HCT116 (cell line): ENCODE results near the gene CALHM3. TPM values are rescaled to one million over a fixed set of nuclear protein-coding genes. Genes with fewer than 3 reads are reported as not detected.
A peak's percentile ranks its signal among the peaks of the same experiment; 100 is the strongest.

Experiments
- ATAC-seq: fragments of 200-7000 bp; cut with Tn5 transposase; 2 replicates; pipeline ENCODE4 v1.9.1; 2020; ENCODE audit warnings: mild to moderate bottlenecking, moderate library complexity
- BruUV-seq: library from RNA; stranded (reverse); fragments of 400-500 nt; replicated peaks from 2 replicates; lab custom pipeline; 2021; lab: Mats Ljungman, UMichigan
- CTCF ChIA-PET: fragments of 300-600 bp; sonication (Branson Sonifier 250); formaldehyde crosslinking; loops from one replicate; lab custom pipeline; 2021; ENCODE audit warnings: antibody characterized with exemption; lab: Charles Lee
- POLR2A ChIA-PET: fragments of 300-600, 350-600 bp; sonication (Branson Sonifier 250); formaldehyde crosslinking; loops from one replicate; lab custom pipeline; 2021; ENCODE audit warnings: antibody characterized with exemption; lab: Charles Lee
- RAD21 ChIA-PET, 2 experiments: fragments of 300-600 bp; sonication (Branson Sonifier 250); formaldehyde crosslinking; loops; one replicate each; lab custom pipeline; 2023; ENCODE audit warnings: low total read pairs in 2 of 2; ENCODE audit not compliant: uncharacterized antibody in 2 of 2, unreplicated experiment in 2 of 2, low non-redundant PET in 1 of 2; lab: Charles Lee
- DNase-seq: peaks from one replicate; pipeline ENCODE4 v3.0.0-alpha.2; 2010; ENCODE audit warnings: low read depth, low spot score
- H2AFZ ChIP-seq: fragments of 200-600 bp; shearing (Covaris generic), sonication (generic); 2 replicates; pipeline ENCODE4 v1.6.1; 2017; ENCODE audit warnings: low read depth, mixed run types, mixed read lengths, antibody characterized with exemption, low read length; ENCODE audit not compliant: poor library complexity, severe bottlenecking
- H3K27ac ChIP-seq: 2 replicates; pipeline ENCODE4 v1.5.1; 2012; ENCODE audit warnings: low read depth, low read length
- H3K27me3 ChIP-seq: fragments of 200-600 bp; sonication (generic); 2 replicates; pipeline ENCODE4 v1.6.1; 2016; ENCODE audit warnings: mixed run types, low read length, mixed read lengths; ENCODE audit not compliant: insufficient read depth
- H3K36me3 ChIP-seq, 2 experiments: fragments of 200-500 bp in 1 of 2; fragments of 200-600 bp in 1 of 2; sonication (Bioruptor generic) in 1 of 2; sonication (generic) in 1 of 2; 2 replicates each; pipeline versions ENCODE4 v1.5.1 to v1.6.1; 2014 to 2016; ENCODE audit warnings: low read length in 2 of 2, inconsistent platforms in 1 of 2, mixed read lengths in 1 of 2, mixed run types in 1 of 2; ENCODE audit not compliant: insufficient read depth in 2 of 2, control insufficient read depth in 1 of 2
- H3K4me1 ChIP-seq, 2 experiments: fragments of 200-600 bp in 1 of 2; sonication (generic) in 1 of 2; 2 replicates each; pipeline versions ENCODE4 v1.5.1 to v1.6.1; 2012 to 2017; ENCODE audit warnings: low read length in 2 of 2, inconsistent platforms in 1 of 2, mild to moderate bottlenecking in 1 of 2, mixed read lengths in 1 of 2, mixed run types in 1 of 2, moderate library complexity in 1 of 2; ENCODE audit not compliant: insufficient read depth in 2 of 2, control insufficient read depth in 1 of 2
- H3K4me2 ChIP-seq: fragments of 200-600 bp; sonication (generic); 2 replicates; pipeline ENCODE4 v1.6.1; 2017; ENCODE audit warnings: mixed run types, low read length, mixed read lengths
- H3K4me3 ChIP-seq, 2 experiments: fragments of 200-600 bp in 1 of 2; sonication (generic) in 1 of 2; replicated peaks in 1 of 2; 2 replicates each; pipeline ENCODE4 v1.5.1; 2011 to 2016; ENCODE audit warnings: low read length in 2 of 2, control low read depth in 1 of 2, low read depth in 1 of 2, mild to moderate bottlenecking in 1 of 2, mixed read lengths in 1 of 2, mixed run types in 1 of 2
- H3K79me2 ChIP-seq: fragments of 200-600 bp; sonication (generic); 2 replicates; pipeline ENCODE4 v1.6.1; 2017; ENCODE audit warnings: mild to moderate bottlenecking, mixed run types, low read length, moderate library complexity, mixed read lengths; ENCODE audit not compliant: insufficient read depth
- H3K9ac ChIP-seq: fragments of 200-600 bp; sonication (generic); 2 replicates; pipeline ENCODE4 v1.6.1; 2016; ENCODE audit warnings: low read length, mixed read lengths
- H3K9me2 ChIP-seq: fragments of 200-600 bp; sonication (generic), shearing (Covaris generic); 2 replicates; pipeline ENCODE4 v1.6.1; 2017; ENCODE audit warnings: mixed run types, mild to moderate bottlenecking, moderate library complexity; ENCODE audit not compliant: insufficient read depth
- H3K9me3 ChIP-seq, 2 experiments: fragments of 200-500 bp in 1 of 2; fragments of 200-600 bp in 1 of 2; sonication (Bioruptor generic) in 1 of 2; sonication (generic) in 1 of 2; 2 replicates each; pipeline ENCODE4 v1.6.1; 2014 to 2017; ENCODE audit warnings: low read length in 2 of 2, mixed read lengths in 2 of 2, inconsistent platforms in 1 of 2, low read depth in 1 of 2, mild to moderate bottlenecking in 1 of 2, mixed run types in 1 of 2, moderate library complexity in 1 of 2; ENCODE audit not compliant: control insufficient read depth in 1 of 2, insufficient read depth in 1 of 2
- H4K20me1 ChIP-seq: fragments of 200-600 bp; sonication (generic), shearing (Covaris generic); 2 replicates; pipeline ENCODE4 v1.6.1; 2017; ENCODE audit warnings: mixed run types, mild to moderate bottlenecking, moderate library complexity; ENCODE audit not compliant: insufficient read depth
- CTCF ChIP-seq, 3 experiments: fragments of 200-600 bp in 1 of 3; sonication (generic) in 1 of 3; IDR thresholded peaks in 2 of 3; conservative IDR thresholded peaks in 1 of 3; 2 replicates each; pipeline ENCODE4 v1.5.1; 2012 to 2017; ENCODE audit warnings: low read depth in 2 of 3, low read length in 2 of 3, antibody characterized with exemption in 1 of 3, borderline replicate concordance in 1 of 3, control low read depth in 1 of 3, mild to moderate bottlenecking in 1 of 3, mixed read lengths in 1 of 3, mixed run types in 1 of 3, moderate library complexity in 1 of 3; ENCODE audit not compliant: insufficient read depth in 1 of 3
- ELF1 ChIP-seq: IDR thresholded peaks from 2 replicates; pipeline ENCODE4 v1.6.1; 2012; ENCODE audit warnings: low read depth, borderline replicate concordance
- POLR2AphosphoS5 ChIP-seq: IDR thresholded peaks from 2 replicates; pipeline ENCODE4 v1.6.1; 2011; ENCODE audit warnings: mild to moderate bottlenecking, low read depth, low read length, moderate library complexity
- SP1 ChIP-seq: IDR thresholded peaks from 2 replicates; pipeline ENCODE4 v1.6.1; 2012; ENCODE audit warnings: low read depth
- SRF ChIP-seq: IDR thresholded peaks from 2 replicates; pipeline ENCODE4 v1.6.1; 2012; ENCODE audit warnings: low read depth
- TCF7L2 ChIP-seq: IDR thresholded peaks from 2 replicates; pipeline ENCODE4 v1.7.0; 2011; ENCODE audit warnings: borderline replicate concordance, inconsistent platforms; ENCODE audit not compliant: insufficient read depth, insufficient read length; ENCODE audit errors: extremely low read depth
- YY1 ChIP-seq: IDR thresholded peaks from 2 replicates; pipeline ENCODE4 v1.6.1; 2011; ENCODE audit warnings: low read length, low read depth, moderate library complexity, mild to moderate bottlenecking; ENCODE audit not compliant: insufficient replicate concordance; ENCODE audit errors: extremely low read depth
- intact Hi-C: fragments of 100-400 bp; cut with micrococcal nuclease; formaldehyde crosslinking; loops from 2 replicates; pipeline ENCODE4 v1.10.0; 2022
- total RNA-seq: library from RNA; stranded (reverse); gene quantifications from one replicate; pipeline ENCODE4 v1.2.1, GENCODE V29; 2021; ENCODE audit not compliant: unreplicated experiment

CALHM3 gene
- total RNA-seq, 1 experiment from 2014 or later: 0.49 TPM

- Histone ChIP-seq H3K27ac (no peak overlapping the region), H3K79me2 (peaks cover 9% of the 10 kb centered on the region; the same call in 1 of the 2 replicates), H2AFZ (no peak overlapping the region), H3K4me2 (no peak overlapping the region), H3K9ac (no peak overlapping the region), H3K9me2 (no peaks in the 10 kb centered on the region), H3K36me3 (peaks cover 68 to 75% of the 10 kb centered on the region in 2 experiments), H3K9me3 (no peaks in the 10 kb centered on the region), H3K4me1 (peaks cover 8 to 29% of the 10 kb centered on the region in 2 experiments; a peak in 3 of 4 replicates), H4K20me1 (no peaks in the 10 kb centered on the region), H3K4me3 (no peak overlapping the region), H3K27me3 (no peaks in the 10 kb centered on the region)
- DNase-seq: no peak
- ATAC-seq: no peak
- intact Hi-C loops: no loop called here
- TF ChIP-seq POLR2AphosphoS5 (no peak), TCF7L2 (no peak)
- RAD21 ChIA-PET: no interaction called here
- BruUV-seq: TSS peak; percentile 31
- CTCF ChIA-PET: no interaction called here
- POLR2A ChIA-PET: no interaction called here
These were observed 33.1 kb downstream of the CALHM3 start for GRCh38 chr10:103445767-103446567.

GRCh38 chr10:103445366-103445765 lies 33.7 kb downstream of the CALHM3 start:
- H3K27me3 ChIP-seq: no peaks in the 10 kb centered on the region
- H3K9me3 ChIP-seq: no peaks in the 10 kb centered on the region
- ChIA-PET CTCF (no interaction called here), RAD21 (no interaction called here), POLR2A (no interaction called here)
- no peak for DNase-seq
- H3K4me3 ChIP-seq: no peak overlapping the region
- H3K27ac ChIP-seq: no peak overlapping the region
- H3K4me1 ChIP-seq: peaks cover 3 to 23% of the 10 kb centered on the region in 2 experiments; a peak in 3 of 4 replicates
- no peak overlapping the region for H3K9ac ChIP-seq
- TF ChIP-seq SP1 (no peak), YY1 (no peak), SRF (no peak), ELF1 (no peak), CTCF (IDR thresholded peaks at IDR 0.05 in 2 of 3, conservative IDR thresholded peaks at IDR 0.05 in 1 of 3; ENCODE audit: borderline replicate concordance in 1 of 3, insufficient read depth in 1 of 3, low read depth in 2 of 3, low read length in 2 of 3) (no peak)
- BruUV-seq: no TSS peak
- ATAC-seq: no peak
- no peaks in the 10 kb centered on the region for H3K9me2 ChIP-seq
- no peak overlapping the region for H3K4me2 ChIP-seq
- H4K20me1 ChIP-seq: no peaks in the 10 kb centered on the region
- intact Hi-C loops: no loop called here
- H2AFZ ChIP-seq: no peak overlapping the region
- peaks cover 8% of the 10 kb centered on the region; the same call in 1 of the 2 replicates for H3K79me2 ChIP-seq
- H3K36me3 ChIP-seq: peaks cover 74 to 77% of the 10 kb centered on the region in 2 experiments
